ENCODE data around the gene P2RY13.

GRCh38 chr3:151351219-151351618 is 21.9 kb upstream of the P2RY13 start:
- TF ChIP-seq BHLHE40 (IDR thresholded peaks at IDR 0.05; ENCODE audit: low read depth, low read length) (no peak), CTCF (conservative IDR thresholded peaks at IDR 0.05; ENCODE audit: low read depth, low read length) (no peak), POLR2A (IDR thresholded peaks at IDR 0.05; ENCODE audit: low read depth, low read length) (no peak), RFX5 (IDR thresholded peaks at IDR 0.05; ENCODE audit: low read depth, low read length) (no peak), MXI1 (IDR thresholded peaks at IDR 0.05; ENCODE audit: borderline replicate concordance, low read depth, low read length) (no peak), USF2 (IDR thresholded peaks at IDR 0.05; ENCODE audit: low read depth, low read length) (no peak), RAD21 (IDR thresholded peaks at IDR 0.05; ENCODE audit: low read length) (no peak), RCOR1 (IDR thresholded peaks at IDR 0.05; ENCODE audit: insufficient replicate concordance, low read length) (no peak), MAFK (IDR thresholded peaks at IDR 0.05; ENCODE audit: low read depth, low read length) (no peak)

Data from IMR-90 (cell line).